NCI-H345 treated with DMSO at 0.1 percent for 48 hours (cell line): ENCODE data around the gene PIP5KL1.
A peak's percentile ranks its signal among the peaks of the same experiment; 100 is the strongest.
"Not testable (repeated sequence)": the region's sequence is repeated elsewhere in the genome, so short reads cannot be mapped to it uniquely, and the experiment has no call there.

Source experiments
- DNase-seq: peaks from one replicate; lab custom pipeline; 2025; ENCODE audit not compliant: unreplicated experiment; lab: John Stamatoyannopoulos, UW

The PIP5KL1 gene

DNA sequence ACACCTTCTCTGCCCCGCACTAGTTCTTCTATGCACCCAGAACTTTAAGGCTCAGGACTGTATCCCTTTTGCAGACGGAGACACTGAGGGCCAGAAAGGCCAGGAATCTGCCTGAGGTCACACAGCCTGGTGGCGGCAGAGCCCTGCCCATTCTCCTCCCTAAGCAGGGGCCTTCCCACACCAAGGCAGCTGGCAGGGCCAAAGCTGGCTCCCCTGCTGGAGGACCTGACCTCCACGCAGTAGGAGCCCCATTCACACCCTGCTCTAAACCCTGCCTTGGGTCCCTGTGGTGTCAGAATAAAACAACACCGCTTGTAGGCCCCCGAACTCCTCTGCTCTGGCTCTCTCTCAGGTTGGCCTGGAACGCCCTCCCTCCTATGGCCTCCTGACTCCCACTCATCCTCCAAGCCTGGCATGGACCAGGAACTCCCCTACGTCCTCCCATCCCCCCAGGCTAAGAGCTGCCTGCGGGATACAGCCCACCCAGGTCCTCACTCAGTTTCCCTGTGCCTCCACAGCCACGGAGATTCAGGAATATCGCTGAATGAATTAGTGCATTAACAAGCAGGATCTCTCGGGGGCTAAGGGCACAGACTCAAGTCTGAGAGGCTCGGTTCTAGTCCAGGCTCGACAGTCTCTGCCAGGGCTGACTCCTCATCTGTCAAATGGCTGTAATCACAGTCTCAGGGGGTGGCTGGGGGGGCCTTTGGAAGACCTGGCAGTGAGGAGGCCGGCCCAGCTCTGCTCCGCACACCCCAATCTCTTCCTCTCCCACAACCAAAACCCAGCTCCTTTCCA is 34.0 kb downstream of the PIP5KL1 start:
- no peak for DNase-seq

DNA sequence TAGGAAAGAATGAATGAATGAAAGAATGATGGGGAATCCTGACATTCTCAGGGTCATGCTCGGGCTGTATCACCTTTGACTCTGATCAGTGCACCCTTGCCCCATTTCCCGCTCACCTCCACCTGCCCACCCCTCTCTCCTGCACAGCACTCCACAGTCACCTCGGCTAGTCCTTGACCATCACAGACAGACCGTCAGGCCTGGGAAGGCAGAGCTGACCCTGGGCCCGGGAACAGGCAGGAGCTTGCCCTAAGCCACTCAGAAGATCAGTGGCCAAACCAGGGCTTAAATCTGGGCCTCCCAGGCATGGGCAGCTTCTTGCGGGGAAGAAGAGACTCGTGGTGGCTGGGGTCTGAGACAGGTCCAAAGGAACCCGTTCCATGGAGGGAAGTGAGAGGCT is 34.8 kb downstream of the PIP5KL1 start:
- DNase-seq = no peak

DNA sequence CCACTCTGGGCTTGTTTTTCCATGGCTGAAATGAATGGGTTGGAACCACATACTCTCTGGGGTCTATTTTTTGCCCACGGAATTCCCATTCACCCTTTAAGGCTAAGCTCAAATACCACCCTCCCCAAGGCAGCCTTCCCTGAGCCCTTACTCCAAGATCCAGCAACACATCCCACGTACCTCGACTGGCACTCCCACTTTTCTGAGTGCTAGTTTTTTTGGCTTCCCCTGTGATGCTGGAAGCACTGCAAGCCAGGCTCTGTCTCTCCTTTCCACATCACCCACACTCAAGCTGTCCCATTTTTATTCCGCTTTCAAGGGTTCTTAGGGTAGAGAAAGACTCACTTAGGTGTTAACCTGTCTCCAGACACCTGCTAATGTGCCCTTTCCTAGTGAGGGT is 37.2 kb downstream of the PIP5KL1 start:
- DNase-seq = no peak

DNA sequence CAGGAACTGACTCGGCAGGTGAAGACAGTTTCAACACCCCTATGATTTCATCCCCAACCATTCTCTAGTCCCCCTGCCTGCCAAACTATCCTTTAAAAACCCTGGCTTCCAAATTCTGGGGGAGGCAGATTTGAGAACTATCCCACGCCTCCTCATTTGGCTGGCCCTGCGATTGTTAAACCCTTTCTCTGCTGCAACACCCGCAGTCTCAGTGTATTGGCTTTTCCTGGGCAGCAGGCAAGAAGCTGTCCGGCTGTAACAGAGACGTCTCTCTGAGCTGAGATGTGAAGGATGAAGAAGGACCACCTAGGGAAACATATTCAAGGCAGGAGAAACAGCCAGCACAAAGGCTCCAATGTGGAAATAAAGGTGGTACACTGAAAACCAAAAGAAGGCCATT is 37.7 kb downstream of the PIP5KL1 start:
- no peak for DNase-seq

DNA sequence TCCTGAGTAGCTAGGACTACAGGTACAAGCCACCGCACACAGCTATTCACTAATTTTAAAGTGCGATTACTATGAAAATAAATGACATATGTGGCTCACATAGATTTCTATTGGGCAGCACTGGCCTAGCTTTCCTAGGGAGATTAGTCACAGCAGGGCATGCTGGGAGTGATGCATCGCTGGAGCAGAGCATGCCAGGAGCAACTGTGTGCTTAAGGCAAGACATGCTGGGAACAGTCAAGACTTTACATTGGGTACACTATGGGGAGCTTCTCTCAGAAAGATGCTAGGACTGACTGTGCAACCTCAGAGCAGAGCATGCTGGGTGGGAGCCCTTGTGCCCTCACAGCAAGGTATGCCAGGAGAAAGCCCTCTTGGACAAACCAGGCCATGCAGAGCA is 40.5 kb downstream of the PIP5KL1 start:
- DNase-seq = no peak

DNA sequence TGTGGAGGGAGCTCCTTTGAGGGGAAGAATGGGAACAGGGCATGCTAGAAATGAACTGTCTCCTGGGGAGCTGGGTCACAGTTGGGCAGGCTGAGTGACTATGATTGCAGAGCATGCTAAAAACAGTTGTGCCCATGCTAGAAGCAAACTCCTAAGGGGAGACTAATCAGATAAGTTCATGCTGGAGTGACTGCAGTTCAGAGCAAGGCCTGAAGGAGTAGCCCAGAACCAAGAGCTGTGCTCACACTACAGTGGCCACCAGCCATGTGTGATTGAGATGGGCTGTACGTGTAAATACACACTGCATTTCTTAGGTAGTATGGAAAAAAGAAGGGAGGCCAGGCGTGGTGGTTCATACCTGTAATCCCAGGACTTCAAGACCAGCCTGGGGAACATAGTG is 42.8 kb downstream of the PIP5KL1 start:
- DNase-seq = no peak

DNA sequence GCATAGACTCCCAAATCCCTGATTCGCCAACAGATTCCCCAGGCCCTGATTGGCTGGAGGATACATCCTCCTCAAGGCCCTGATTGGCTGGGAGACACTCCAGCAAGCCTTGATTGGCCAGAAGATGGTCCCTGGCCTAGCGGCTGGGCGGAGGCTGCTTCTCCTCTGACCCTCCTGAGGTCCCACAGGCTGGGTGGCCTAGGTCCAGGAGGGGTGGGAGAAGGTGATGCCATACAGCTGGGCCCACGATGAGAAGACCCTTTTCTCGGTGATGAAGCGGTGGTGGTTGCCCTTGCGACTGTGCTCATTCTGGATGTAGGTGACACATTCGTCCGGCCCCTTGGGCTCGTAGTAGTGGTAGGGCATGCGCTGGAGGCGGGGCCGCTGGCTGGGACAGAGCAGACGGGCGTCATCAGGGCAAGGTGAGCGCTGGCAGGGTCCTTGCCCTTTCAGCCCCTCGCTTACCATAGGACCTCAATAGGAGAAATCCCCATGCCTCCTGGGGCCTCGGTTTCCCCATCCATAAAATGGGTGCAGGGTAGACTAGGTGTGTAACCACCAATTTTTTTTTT is 44.1 kb downstream of the PIP5KL1 start:
- no peak for DNase-seq

DNA sequence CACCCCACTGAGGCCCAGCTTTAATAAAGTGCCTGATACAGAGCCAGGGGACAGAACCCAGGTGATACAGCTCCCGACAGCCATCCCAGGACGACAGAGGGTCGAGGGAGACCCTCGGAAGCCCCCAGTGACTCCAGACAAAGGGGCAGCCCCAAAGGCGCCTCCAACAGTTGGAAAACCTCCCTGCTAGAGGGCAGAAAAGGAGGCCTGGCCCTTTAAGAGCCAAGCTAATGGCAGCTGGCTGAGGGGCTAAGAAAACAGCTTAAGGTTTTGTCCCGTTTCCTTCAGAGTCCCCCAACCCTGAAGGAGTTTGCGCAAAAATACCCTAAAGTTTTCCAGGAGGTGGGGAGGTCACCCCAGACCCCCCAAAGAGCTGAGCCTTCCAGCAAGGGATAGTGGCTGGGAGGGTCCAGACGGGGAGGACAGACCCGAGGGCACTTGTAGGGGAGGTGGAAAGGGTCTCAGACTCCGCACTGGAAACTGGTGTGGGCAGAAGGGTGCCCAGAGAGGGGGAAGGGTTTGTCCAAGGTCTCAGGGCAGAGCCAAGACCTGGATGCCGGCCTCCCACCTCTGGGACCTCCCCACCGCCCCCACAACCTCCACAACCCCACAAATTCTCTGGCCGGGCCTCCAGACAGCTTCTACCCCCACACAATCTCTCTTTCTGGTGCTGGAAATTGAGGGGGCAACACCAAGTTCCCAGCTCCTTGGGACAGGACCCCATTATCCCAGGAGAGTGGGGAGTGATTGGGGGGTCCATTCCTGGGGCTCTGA is 44.9 kb downstream of the PIP5KL1 start:
- DNase-seq = no peak

DNA sequence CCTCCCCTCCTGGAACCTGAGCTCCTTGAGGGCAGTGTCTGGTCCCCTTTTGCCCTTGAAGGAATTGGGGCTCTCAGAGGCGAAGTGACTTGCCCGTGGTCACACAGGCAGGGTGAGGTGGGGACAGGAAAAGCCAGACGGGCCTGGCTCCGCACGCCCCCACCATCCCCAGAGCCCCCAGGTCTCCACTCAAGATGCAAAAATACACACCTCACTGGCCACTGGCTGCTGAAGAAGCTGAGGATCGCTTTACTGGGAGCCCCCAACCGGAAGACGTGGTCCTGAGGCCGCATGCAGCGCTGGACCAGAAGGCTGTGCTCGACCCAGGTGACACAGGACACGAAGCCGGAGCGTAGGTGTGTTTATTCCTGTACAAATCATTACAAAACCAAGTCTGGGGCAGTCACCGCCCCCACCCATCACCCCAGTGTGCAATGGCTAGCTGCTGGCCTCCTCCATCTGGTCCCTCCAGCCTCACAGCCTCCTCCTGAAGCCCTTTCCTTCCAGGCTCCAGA is 45.5 kb downstream of the PIP5KL1 start:
- no peak for DNase-seq

DNA sequence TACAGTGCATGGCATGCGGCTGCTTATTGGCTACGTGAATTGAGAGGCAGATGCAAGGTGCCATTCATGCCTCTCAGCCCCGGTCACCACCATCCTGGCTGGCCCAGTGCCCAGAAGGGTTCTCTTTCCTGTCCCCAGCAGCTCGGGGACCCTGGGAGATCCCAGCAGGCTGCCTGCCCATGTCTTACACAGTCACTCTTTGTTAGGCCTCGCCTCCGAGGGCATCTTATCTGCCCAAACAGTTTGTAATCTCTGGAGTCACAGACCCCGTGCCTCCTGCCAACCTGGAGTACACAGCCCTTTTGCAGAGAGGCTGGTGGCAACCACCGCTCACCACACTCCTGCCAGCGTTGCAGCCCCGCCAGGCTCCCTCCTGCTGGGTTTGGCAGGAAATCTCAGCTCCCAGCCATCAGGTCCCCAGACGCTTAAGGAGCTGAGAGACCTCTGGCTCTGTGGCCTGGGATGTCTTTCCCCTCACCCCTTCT is 46.1 kb downstream of the PIP5KL1 start:
- peak; percentile 59 for DNase-seq

DNA sequence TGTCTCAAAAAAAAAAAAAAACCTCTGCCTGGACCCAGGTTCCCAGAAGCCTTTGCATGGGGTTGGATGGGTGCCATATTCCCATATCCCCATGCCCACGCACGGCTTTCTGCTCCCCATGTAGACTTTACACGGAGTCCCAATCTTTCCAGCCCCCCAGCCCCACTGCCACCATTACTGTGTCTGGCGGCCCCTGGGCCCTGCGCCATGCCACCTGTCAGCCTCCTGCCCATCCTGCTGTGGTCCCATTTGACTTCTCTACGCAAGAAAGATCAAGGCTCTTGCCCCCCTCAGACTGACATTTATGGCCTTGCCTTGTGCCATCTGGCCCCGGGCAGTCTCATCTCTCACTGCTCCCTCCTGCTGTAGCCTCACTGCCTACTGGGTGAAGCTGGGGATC is 46.6 kb downstream of the PIP5KL1 start:
- no peak for DNase-seq

DNA sequence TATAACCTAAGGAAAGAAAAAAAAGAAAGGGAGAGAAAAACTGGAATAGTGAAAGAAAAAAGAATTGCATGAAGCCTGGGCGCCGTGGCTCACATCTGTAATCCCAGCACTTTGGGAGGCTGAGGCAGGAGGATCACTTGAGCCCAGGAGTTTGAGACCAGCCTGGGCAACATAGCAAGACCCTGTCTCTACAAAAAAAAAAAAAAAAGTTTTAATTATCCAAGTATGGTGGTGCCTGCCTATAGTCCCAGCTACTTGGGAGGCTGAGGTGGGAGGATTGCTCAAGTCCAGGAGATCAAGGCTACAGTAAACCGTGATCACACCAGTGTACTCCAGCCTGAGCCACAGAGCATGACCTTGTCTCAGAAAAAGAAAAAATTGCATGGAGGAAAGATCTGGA is 48.9 kb downstream of the PIP5KL1 start:
- not testable (repeated sequence) for DNase-seq

DNA sequence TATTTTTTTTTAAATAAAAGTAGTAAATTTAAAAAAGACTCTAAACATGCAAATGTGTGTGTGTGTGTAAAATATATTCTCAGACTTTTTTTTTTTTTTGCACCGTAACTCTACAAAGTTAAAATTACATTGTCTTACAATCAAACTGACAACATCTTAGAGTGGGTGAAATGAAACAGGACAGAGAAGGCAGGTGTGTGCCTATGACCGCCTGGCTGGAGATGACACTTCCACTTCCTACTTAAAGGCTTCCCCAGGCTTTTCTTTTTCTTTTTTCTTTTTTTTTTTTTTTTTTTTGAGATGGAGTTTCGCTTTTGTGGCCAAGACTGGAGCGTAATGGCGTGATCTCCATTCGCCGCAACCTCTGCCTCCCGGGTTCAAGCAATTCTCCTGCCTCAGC is 50.4 kb downstream of the PIP5KL1 start:
- DNase-seq = no peak

DNA sequence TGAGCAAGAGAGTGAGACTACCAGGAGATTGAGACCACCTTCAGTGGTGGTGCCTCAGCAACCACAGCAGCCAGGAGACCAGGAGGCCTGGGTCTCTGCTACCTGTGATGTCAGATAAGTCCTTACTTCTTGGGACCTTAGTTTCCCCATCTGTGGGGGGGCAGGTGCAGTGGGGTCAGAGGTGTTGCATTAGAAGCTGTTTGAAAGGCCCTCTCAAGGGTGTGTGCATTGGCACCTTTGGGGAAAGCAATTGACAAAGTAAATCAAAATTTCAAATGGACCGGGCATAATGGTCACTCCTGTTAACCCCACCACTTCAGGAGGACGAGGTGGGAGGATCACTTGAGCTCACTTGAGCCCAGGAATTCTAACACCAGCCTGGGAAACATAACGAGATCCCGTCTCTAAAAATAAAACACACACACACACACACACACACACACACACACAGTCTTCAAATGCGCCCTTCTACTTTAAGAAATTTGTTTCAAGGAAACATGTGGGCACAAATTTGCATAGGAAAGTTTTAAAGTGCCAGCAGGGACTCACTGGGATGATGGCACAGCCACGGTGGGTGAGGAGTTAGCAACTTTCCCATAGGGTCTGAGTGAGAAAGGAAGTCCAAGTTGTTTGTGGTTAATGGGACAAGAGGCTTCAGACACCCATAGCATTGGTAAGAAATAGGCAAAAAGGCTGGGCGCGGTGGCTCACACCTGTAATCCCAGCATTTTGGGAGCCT is 51.8 kb downstream of the PIP5KL1 start:
- no peak for DNase-seq

DNA sequence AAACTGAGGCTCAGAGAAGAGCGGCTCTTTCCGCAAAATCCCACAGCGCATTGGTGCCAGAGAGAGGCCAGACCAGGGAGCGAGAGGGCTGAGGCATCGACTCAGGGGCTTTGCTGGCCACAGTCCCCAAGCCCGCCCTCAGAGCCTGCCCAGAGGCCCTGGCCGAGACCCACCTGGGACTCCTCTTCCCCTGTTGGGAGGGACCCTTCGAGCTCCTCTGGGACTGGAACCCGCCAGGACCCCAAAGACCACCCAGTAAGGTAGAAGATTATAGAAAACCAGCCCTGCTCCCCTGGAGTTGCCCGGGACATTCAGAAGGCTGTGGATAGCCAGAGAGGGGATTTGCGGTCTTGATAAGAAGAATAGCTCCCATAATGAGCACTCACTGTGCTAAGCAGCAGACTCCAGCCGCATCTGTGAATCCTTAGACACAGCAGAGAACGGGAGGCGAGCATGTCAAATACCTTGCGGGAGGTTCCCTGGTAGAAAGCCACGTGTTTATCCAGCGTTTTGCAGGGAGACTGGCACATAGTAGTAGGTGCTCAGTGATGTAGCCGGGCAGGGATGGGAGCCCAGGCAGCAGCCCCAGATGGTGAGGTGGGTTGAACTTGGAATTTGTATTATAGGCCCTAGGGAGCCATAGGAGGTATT is 52.5 kb downstream of the PIP5KL1 start:
- no peak for DNase-seq

DNA sequence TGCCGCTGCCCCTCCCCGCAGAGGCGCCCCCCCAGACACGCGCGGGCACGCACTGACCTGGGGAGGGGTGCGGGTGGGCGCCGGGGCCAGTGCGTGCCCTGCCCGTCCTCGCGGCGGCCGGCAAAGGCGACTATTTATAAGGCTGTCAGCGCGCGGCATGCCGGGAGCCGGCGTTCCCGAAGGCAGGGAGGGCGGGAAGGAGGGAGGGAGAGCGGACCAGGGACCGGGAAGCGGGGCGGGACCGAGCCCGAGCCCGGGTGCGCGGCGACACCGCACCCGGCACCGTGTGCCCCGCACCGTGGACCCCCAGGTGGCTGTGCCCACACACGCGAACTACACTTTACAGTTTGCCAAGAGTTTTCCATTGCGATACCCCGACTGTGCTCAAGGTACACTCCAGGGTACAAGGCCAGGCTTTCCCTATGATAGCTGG is 53.0 kb downstream of the PIP5KL1 start, which contains the start of gene AK1:
AK1 (minus strand) TSS at position 110 of the 433 bp plus-strand sequence. CDS start 3,058 bp downstream, outside the sequence.
- DNase-seq = peak; percentile 17

DNA sequence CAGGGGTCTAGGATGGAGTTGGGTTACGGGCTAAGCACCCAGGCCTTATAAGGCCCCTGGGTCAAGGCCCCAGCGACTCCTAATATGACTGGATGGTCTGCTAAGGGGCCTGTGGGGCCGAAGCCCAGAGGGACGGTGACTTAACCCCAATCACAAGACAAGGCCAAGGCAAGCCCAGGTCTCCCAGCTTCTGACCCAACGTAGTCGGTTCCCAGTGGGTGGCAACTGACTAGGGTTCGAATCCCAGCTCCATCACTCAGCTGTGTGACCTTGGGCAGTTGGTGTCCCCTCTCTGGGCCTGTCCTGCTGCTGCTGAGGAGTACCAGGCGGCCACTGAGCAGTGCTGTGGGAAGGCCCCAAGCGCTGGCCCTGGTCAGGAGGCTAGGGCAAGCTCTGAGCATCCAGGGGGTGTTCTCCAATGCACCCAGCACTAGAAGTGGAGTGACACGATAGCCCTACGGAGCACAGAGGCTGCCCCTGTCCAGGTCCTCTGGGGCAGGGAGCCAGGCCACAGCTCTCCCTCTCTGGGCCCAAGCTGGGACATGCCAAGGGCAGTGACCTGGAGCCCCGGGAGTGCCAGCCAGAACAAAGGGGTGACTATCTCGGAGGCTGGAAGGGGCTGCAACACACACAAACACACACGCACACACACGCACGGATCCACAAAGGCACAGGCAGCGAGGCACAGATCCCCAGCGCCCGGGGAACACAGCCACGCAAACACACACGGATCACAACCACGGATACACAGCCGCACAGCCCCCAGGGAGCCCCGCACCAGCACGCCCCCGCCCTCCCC is 53.6 kb downstream of the PIP5KL1 start:
- DNase-seq = no peak

DNA sequence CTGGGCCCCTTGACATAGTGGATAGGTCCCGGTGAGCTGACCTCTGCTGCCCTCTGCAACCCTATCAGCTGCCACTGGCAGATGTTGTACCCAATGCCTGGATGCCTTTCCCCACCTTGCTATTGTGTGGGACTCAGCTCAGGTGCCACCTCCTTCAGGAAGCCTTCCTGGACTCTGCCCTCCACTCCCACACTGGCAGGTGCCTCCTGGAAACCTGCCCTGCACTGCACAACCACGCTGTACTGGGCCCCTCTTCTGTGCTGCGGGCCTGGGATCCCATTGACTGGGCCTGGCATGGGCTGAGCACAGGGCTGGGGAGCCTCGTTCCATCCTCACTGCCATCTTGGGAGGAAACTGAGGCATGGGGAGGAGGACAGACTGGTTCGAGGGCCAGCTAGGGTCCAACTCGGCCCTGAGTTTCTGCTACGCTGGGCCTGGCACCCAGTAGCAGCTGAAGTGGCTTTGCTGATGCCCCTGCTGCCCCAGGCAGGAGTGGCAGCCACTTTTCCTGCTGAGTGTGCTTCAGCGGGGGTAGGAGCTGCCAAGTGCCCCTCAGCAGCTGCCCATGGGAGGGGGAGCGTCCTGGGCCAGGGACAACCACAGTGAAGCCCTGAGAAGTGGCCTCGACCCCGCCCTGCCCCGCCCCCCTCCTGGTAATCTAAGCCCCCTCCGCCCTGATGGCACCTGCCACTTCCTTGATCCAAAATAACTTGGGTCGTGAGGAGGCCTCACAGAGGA is 54.4 kb downstream of the PIP5KL1 start:
- DNase-seq = no peak
